SK-N-SH (cell line): ENCODE measurements around the gene YTHDF1. TPM values are rescaled to one million over a fixed set of nuclear protein-coding genes. Genes with fewer than 3 reads are reported as not detected.

Experiments
- CTCF ChIA-PET: fragments of 300-600, 350-600 bp; formaldehyde crosslinking; extraction: SDS; loops from one replicate; lab custom pipeline; 2021; lab: Yijun Ruan, JAX
- POLR2A ChIA-PET: fragments of 350-600 bp; sonication (Branson Sonifier 250); formaldehyde crosslinking; extraction: SDS; loops from one replicate; lab custom pipeline; 2020; ENCODE audit warnings: antibody characterized with exemption, inconsistent platforms; lab: Yijun Ruan, JAX
- DNase-seq: peaks from one replicate; pipeline ENCODE4 v3.0.0; 2012
- H2AFZ ChIP-seq: fragments of 200-600 bp; sonication (generic); 2 replicates; pipeline ENCODE4 v1.8.1; 2016; ENCODE audit warnings: antibody characterized with exemption, mild to moderate bottlenecking, low read depth
- H3F3A ChIP-seq: fragments of 200-600 bp; sonication (generic); replicated peaks from 2 replicates; pipeline ENCODE3; 2016; ENCODE audit warnings: antibody characterized with exemption, mild to moderate bottlenecking; ENCODE audit not compliant: insufficient read depth
- H3K27ac ChIP-seq, 2 experiments: fragments of 200-500 bp in 1 of 2; fragments of 200-600 bp in 1 of 2; sonication (Bioruptor generic) in 1 of 2; sonication (generic), shearing (Covaris generic) in 1 of 2; 2 replicates each; pipeline versions ENCODE4 v1.5.1 to v1.6.1; 2014 to 2016; ENCODE audit warnings: low read depth in 2 of 2, inconsistent platforms in 1 of 2, low read length in 1 of 2, mild to moderate bottlenecking in 1 of 2, mixed read lengths in 1 of 2
- H3K27me3 ChIP-seq: fragments of 200-600 bp; sonication (generic), shearing (Covaris generic); 2 replicates; pipeline ENCODE4 v1.6.1; 2016; ENCODE audit warnings: mixed run types; ENCODE audit not compliant: insufficient read depth
- H3K36me3 ChIP-seq, 2 experiments: fragments of 200-500 bp in 1 of 2; fragments of 200-600 bp in 1 of 2; sonication (Bioruptor generic) in 1 of 2; sonication (generic) in 1 of 2; replicated peaks in 1 of 2; 2 replicates each; pipeline versions ENCODE3 to v1.5.1; 2014 to 2016; ENCODE audit warnings: low read length in 1 of 2, mild to moderate bottlenecking in 1 of 2; ENCODE audit not compliant: insufficient read depth in 2 of 2, control insufficient read depth in 1 of 2
- H3K4me1 ChIP-seq, 2 experiments: fragments of 200-500 bp in 1 of 2; fragments of 200-600 bp in 1 of 2; sonication (Bioruptor generic) in 1 of 2; sonication (generic), shearing (Covaris generic) in 1 of 2; 2 replicates each; pipeline versions ENCODE4 v1.5.1 to v1.6.1; 2014 to 2016; ENCODE audit warnings: low read depth in 1 of 2, low read length in 1 of 2, mixed run types in 1 of 2; ENCODE audit not compliant: insufficient read depth in 2 of 2, control insufficient read depth in 1 of 2
- H3K4me2 ChIP-seq: fragments of 200-600 bp; sonication (generic), shearing (Covaris generic); 2 replicates; pipeline ENCODE4 v1.6.1; 2017; ENCODE audit warnings: mixed run types
- H3K4me3 ChIP-seq, 2 experiments: fragments of 200-500 bp in 1 of 2; fragments of 200-600 bp in 1 of 2; sonication (Bioruptor generic) in 1 of 2; sonication (generic), shearing (Covaris generic) in 1 of 2; 2 replicates each; pipeline versions ENCODE4 v1.5.1 to v1.8.1; 2014 to 2016; ENCODE audit warnings: low read depth in 2 of 2, inconsistent platforms in 1 of 2, low read length in 1 of 2, mild to moderate bottlenecking in 1 of 2, mixed read lengths in 1 of 2, moderate library complexity in 1 of 2
- H3K79me2 ChIP-seq: fragments of 200-600 bp; sonication (generic); 2 replicates; pipeline ENCODE4 v1.8.1; 2017; ENCODE audit warnings: mild to moderate bottlenecking; ENCODE audit not compliant: insufficient read depth
- H3K9ac ChIP-seq: fragments of 200-600 bp; sonication (generic); 2 replicates; pipeline ENCODE4 v1.6.1; 2017; ENCODE audit warnings: mixed run types
- H3K9me2 ChIP-seq: fragments of 200-600 bp; sonication (generic); 2 replicates; pipeline ENCODE4 v1.6.1; 2017; ENCODE audit warnings: mixed run types
- H3K9me3 ChIP-seq: fragments of 200-600 bp; sonication (generic); 2 replicates; pipeline ENCODE4 v1.6.1; 2017; ENCODE audit warnings: mixed run types, mild to moderate bottlenecking, moderate library complexity
- H4K20me1 ChIP-seq: fragments of 200-600 bp; sonication (generic); 2 replicates; pipeline ENCODE4 v1.6.1; 2017; ENCODE audit warnings: mild to moderate bottlenecking, mixed run types; ENCODE audit not compliant: insufficient read depth
- CHD2 ChIP-seq: fragments of 150-350 bp; IDR thresholded peaks from 2 replicates; pipeline ENCODE4 v1.6.1; 2018; ENCODE audit warnings: low read length; ENCODE audit not compliant: partially characterized antibody
- ELF1 ChIP-seq: IDR thresholded peaks from 2 replicates; pipeline ENCODE4 v1.4.0; 2012
- FOXM1 ChIP-seq: IDR thresholded peaks from 2 replicates; pipeline ENCODE4 v1.4.0; 2012; ENCODE audit warnings: low read depth, mild to moderate bottlenecking
- GABPA ChIP-seq: IDR thresholded peaks from 2 replicates; pipeline ENCODE4 v1.4.0; 2012; ENCODE audit warnings: low read depth, mild to moderate bottlenecking
- MEF2A ChIP-seq: IDR thresholded peaks from 2 replicates; pipeline ENCODE4 v1.4.0; 2012; ENCODE audit warnings: low read depth, borderline replicate concordance
- NFIC ChIP-seq: IDR thresholded peaks from 2 replicates; pipeline ENCODE4 v1.4.0; 2012; ENCODE audit warnings: borderline replicate concordance
- POLR2AphosphoS5 ChIP-seq: IDR thresholded peaks from 2 replicates; pipeline ENCODE4 v1.6.1; 2012; ENCODE audit warnings: low read depth, low read length
- RAD21 ChIP-seq: IDR thresholded peaks from 2 replicates; pipeline ENCODE4 v1.6.1; 2012; ENCODE audit warnings: mild to moderate bottlenecking, low read length
- RFX5 ChIP-seq: IDR thresholded peaks from 2 replicates; pipeline ENCODE4 v1.6.1; 2012; ENCODE audit warnings: mild to moderate bottlenecking, improper control_type of control experiment, low read length
- SIN3A ChIP-seq: IDR thresholded peaks from 2 replicates; pipeline ENCODE4 v1.6.1; 2012; ENCODE audit warnings: low read depth, mild to moderate bottlenecking, low read length, moderate library complexity, borderline replicate concordance
- TAF1 ChIP-seq: IDR thresholded peaks from 2 replicates; pipeline ENCODE4 v1.6.1; 2012; ENCODE audit warnings: low read depth, mild to moderate bottlenecking, low read length, moderate library complexity, borderline replicate concordance
- TCF12 ChIP-seq: IDR thresholded peaks from 2 replicates; pipeline ENCODE4 v1.4.0; 2012
- TEAD4 ChIP-seq: IDR thresholded peaks from 2 replicates; pipeline ENCODE4 v1.4.0; 2012; ENCODE audit warnings: mild to moderate bottlenecking, borderline replicate concordance; ENCODE audit not compliant: insufficient read depth
- WGBS: methylation state at CpG from one replicate; pipeline ENCODE4 v1.1.6; 2017; ENCODE audit warnings: low lambda C conversion rate; 5-methylcytosine and 5-hydroxymethylcytosine counted together
- polyA plus RNA-seq, 3 experiments: library from polyadenylated mRNA; depleted of rRNA; stranded (reverse); fragments of >200 nt; gene quantifications; 2 replicates each; pipeline ENCODE4 v1.2.3, GENCODE V29; 2012
- TF ChIP-seq, protein P1 (sequence below): IDR thresholded peaks from 2 replicates; pipeline ENCODE4 v1.6.1; 2012; ENCODE audit warnings: mild to moderate bottlenecking, low read depth, low read length, moderate library complexity
- TF ChIP-seq, protein P2 (sequence below): fragments of 200-600 bp; sonication (generic); IDR thresholded peaks from 2 replicates; pipeline ENCODE4 v1.6.1; 2017; ENCODE audit warnings: antibody characterized with exemption, mild to moderate bottlenecking, moderate library complexity
- TF ChIP-seq, protein P3 (sequence below): IDR thresholded peaks from 2 replicates; pipeline ENCODE4 v1.4.0; 2012; ENCODE audit warnings: low read depth
- TF ChIP-seq, protein P4 (sequence below): IDR thresholded peaks from 2 replicates; pipeline ENCODE4 v1.4.0; 2012; ENCODE audit warnings: low read depth, borderline replicate concordance
- TF ChIP-seq, protein P5 (sequence below): fragments of 150-350 bp; IDR thresholded peaks from 2 replicates; pipeline ENCODE4 v1.6.1; 2016; ENCODE audit warnings: mild to moderate bottlenecking, low read depth, low read length

YTHDF1 gene
- polyA plus RNA-seq, 1 of the 3 experiments (the other 2 are of a cell fraction), result 17.0 TPM

DNA sequence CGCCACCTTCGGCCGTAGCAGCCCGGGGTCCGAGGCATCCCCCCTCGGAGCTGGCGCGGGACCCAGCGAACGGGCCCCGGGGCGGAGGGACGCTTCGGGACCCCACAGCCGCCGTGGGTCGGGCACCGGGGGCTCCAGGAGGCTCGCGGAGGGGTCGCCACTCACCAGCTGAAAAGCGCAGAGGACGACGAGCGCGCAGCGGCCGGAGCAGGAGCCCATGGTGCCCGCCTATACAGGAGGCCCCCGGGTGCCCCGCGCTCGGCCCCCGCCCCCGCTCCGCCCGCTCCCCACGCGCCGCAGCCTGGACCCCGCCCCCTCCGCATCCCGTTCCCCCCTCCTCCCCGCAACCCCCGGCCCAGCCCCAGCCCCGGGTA, 38.3 kb upstream of the YTHDF1 start, which contains the start of gene NKAIN4:
TSS of gene NKAIN4 (minus strand) at position 232 of the 374 bp plus-strand sequence. CDS start at position 219, 13 bp downstream.
- H3K4me2 ChIP-seq, result no peak within 1 kb of the TSS
- peaks cover 0 to 5% of the 10 kb centered on the region in 2 experiments; a peak in 1 of 4 replicates for H3K4me1 ChIP-seq
- H3K36me3 ChIP-seq, result no peaks in the 10 kb centered on the region
- peaks cover 36% of the 10 kb centered on the region for H3K27me3 ChIP-seq
- no peak within 1 kb of the TSS for H3K9ac ChIP-seq
- 6% methylated on average over 22 of the region's 46 CpGs for WGBS
- TF ChIP-seq, protein P1, sequence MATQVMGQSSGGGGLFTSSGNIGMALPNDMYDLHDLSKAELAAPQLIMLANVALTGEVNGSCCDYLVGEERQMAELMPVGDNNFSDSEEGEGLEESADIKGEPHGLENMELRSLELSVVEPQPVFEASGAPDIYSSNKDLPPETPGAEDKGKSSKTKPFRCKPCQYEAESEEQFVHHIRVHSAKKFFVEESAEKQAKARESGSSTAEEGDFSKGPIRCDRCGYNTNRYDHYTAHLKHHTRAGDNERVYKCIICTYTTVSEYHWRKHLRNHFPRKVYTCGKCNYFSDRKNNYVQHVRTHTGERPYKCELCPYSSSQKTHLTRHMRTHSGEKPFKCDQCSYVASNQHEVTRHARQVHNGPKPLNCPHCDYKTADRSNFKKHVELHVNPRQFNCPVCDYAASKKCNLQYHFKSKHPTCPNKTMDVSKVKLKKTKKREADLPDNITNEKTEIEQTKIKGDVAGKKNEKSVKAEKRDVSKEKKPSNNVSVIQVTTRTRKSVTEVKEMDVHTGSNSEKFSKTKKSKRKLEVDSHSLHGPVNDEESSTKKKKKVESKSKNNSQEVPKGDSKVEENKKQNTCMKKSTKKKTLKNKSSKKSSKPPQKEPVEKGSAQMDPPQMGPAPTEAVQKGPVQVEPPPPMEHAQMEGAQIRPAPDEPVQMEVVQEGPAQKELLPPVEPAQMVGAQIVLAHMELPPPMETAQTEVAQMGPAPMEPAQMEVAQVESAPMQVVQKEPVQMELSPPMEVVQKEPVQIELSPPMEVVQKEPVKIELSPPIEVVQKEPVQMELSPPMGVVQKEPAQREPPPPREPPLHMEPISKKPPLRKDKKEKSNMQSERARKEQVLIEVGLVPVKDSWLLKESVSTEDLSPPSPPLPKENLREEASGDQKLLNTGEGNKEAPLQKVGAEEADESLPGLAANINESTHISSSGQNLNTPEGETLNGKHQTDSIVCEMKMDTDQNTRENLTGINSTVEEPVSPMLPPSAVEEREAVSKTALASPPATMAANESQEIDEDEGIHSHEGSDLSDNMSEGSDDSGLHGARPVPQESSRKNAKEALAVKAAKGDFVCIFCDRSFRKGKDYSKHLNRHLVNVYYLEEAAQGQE, result no peak
- TF ChIP-seq GABPA, result no peak
- no peak for TF ChIP-seq RAD21
- no peak for TF ChIP-seq TCF12
- TF ChIP-seq RFX5, result no peak
- TF ChIP-seq, protein P2, sequence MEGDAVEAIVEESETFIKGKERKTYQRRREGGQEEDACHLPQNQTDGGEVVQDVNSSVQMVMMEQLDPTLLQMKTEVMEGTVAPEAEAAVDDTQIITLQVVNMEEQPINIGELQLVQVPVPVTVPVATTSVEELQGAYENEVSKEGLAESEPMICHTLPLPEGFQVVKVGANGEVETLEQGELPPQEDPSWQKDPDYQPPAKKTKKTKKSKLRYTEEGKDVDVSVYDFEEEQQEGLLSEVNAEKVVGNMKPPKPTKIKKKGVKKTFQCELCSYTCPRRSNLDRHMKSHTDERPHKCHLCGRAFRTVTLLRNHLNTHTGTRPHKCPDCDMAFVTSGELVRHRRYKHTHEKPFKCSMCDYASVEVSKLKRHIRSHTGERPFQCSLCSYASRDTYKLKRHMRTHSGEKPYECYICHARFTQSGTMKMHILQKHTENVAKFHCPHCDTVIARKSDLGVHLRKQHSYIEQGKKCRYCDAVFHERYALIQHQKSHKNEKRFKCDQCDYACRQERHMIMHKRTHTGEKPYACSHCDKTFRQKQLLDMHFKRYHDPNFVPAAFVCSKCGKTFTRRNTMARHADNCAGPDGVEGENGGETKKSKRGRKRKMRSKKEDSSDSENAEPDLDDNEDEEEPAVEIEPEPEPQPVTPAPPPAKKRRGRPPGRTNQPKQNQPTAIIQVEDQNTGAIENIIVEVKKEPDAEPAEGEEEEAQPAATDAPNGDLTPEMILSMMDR, result no peak
- no peak for TF ChIP-seq POLR2AphosphoS5
- no peak for TF ChIP-seq FOXM1
- no peak for TF ChIP-seq MEF2A
- TF ChIP-seq TEAD4, result no peak
- no peak for TF ChIP-seq SIN3A
- TF ChIP-seq, protein P3, sequence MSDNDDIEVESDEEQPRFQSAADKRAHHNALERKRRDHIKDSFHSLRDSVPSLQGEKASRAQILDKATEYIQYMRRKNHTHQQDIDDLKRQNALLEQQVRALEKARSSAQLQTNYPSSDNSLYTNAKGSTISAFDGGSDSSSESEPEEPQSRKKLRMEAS, result no peak
- TF ChIP-seq TAF1, result no peak
- no peak for TF ChIP-seq CHD2
- TF ChIP-seq, protein P4, sequence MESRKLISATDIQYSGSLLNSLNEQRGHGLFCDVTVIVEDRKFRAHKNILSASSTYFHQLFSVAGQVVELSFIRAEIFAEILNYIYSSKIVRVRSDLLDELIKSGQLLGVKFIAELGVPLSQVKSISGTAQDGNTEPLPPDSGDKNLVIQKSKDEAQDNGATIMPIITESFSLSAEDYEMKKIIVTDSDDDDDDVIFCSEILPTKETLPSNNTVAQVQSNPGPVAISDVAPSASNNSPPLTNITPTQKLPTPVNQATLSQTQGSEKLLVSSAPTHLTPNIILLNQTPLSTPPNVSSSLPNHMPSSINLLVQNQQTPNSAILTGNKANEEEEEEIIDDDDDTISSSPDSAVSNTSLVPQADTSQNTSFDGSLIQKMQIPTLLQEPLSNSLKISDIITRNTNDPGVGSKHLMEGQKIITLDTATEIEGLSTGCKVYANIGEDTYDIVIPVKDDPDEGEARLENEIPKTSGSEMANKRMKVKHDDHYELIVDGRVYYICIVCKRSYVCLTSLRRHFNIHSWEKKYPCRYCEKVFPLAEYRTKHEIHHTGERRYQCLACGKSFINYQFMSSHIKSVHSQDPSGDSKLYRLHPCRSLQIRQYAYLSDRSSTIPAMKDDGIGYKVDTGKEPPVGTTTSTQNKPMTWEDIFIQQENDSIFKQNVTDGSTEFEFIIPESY, result no peak
- TF ChIP-seq, protein P5, sequence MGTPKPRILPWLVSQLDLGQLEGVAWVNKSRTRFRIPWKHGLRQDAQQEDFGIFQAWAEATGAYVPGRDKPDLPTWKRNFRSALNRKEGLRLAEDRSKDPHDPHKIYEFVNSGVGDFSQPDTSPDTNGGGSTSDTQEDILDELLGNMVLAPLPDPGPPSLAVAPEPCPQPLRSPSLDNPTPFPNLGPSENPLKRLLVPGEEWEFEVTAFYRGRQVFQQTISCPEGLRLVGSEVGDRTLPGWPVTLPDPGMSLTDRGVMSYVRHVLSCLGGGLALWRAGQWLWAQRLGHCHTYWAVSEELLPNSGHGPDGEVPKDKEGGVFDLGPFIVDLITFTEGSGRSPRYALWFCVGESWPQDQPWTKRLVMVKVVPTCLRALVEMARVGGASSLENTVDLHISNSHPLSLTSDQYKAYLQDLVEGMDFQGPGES, result no peak
- no peak for TF ChIP-seq ELF1
- TF ChIP-seq NFIC, result no peak
- ChIA-PET CTCF (interaction anchor here (0.6 to 5.8 kb wide), 8 partner anchors 9 to 282 kb away, joined by 3 to 74 read pairs (median 4); partner anchors contain the start of gene BIRC7), POLR2A (no interaction called here)
- no peaks in the 10 kb centered on the region for H3K79me2 ChIP-seq
- no peak within 1 kb of the TSS for H2AFZ ChIP-seq
- peak; percentile 64 for DNase-seq
- H3K9me2 ChIP-seq, result no peaks in the 10 kb centered on the region
- H3K4me3 ChIP-seq, result no peak within 1 kb of the TSS; a peak in 1 of 4 replicates
- no peaks in the 10 kb centered on the region for H4K20me1 ChIP-seq
- no peaks in the 10 kb centered on the region for H3K9me3 ChIP-seq
- no peak within 1 kb of the TSS for H3K27ac ChIP-seq
- no peaks in the 10 kb centered on the region for H3F3A ChIP-seq
